Brain microvascular endothelial cell (primary cell): ENCODE data around the gene SLC5A6.

Experiments used
- DNase-seq: peaks from one replicate; pipeline ENCODE4 v3.0.0-alpha.2; 2020
- H3K27ac ChIP-seq: fragments of 250-450 bp; sonication (Bioruptor Pico); 2 replicates; pipeline ENCODE4 v1.5.1; 2020; ENCODE audit warnings: mild to moderate bottlenecking, moderate library complexity
- H3K27me3 ChIP-seq: fragments of 250-450 bp; sonication (Bioruptor Pico); replicated peaks from 2 replicates; pipeline ENCODE4 v1.5.1; 2020; ENCODE audit warnings: mild to moderate bottlenecking
- H3K36me3 ChIP-seq: fragments of 250-450 bp; sonication (Bioruptor Pico); replicated peaks from 2 replicates; pipeline ENCODE4 v1.5.1; 2020; ENCODE audit warnings: mild to moderate bottlenecking
- H3K4me3 ChIP-seq: 2 replicates; pipeline ENCODE4 v1.5.1; 2011; ENCODE audit warnings: low read depth, mild to moderate bottlenecking, control low read depth, low read length, moderate library complexity
- CTCF ChIP-seq: IDR thresholded peaks from 2 replicates; pipeline ENCODE4 v1.5.1; 2011; ENCODE audit warnings: low read depth, mild to moderate bottlenecking, moderate library complexity, low read length, control low read depth, inconsistent platforms; ENCODE audit errors: missing control alignments
- in situ Hi-C: cut with HindIII; loops from 2 replicates; pipeline ENCODE4 v1.10.0; 2017; ENCODE audit warnings: low sequenced_read_pairs, low pct_ligation_motif_present

The SLC5A6 gene

GRCh38 chr2:27211943-27212625 lies at the start of gene SLC5A6, which contains the start of gene ATRAID:
Gene SLC5A6, minus strand, starts transcription at chr2:27212268. Its CDS starts 4,618 bp downstream, at chr2:27207650.
Gene ATRAID, plus strand, starts transcription at chr2:27212041. Its CDS starts 328 bp downstream, at chr2:27212369.
- H3K27ac ChIP-seq = peak within 1 kb of the TSS; percentile 92
- peak; percentile 65 for DNase-seq
- in situ Hi-C loops = no loop called here
- H3K27me3 ChIP-seq = no peaks in the 10 kb centered on the region
- peaks cover 8% of the 10 kb centered on the region for H3K36me3 ChIP-seq
- no peak for TF ChIP-seq CTCF
- peak within 1 kb of the TSS; percentile 91 for H3K4me3 ChIP-seq

- H3K4me3 ChIP-seq = no peak overlapping the region
- DNase-seq = no peak
- no peak overlapping the region for H3K27ac ChIP-seq
- peaks cover 59% of the 10 kb centered on the region for H3K27me3 ChIP-seq
- in situ Hi-C loops = no loop called here
- no peak for TF ChIP-seq CTCF
- H3K36me3 ChIP-seq = no peaks in the 10 kb centered on the region
Observed at GRCh38 chr2:27261241-27261925, 49.3 kb upstream of the SLC5A6 start.

GRCh38 chr2:27258051-27258450 lies 46.0 kb upstream of the SLC5A6 start:
- in situ Hi-C loops = no loop called here

GRCh38 chr2:27256855-27257454 lies 44.9 kb upstream of the SLC5A6 start:
- no peak for DNase-seq
- Histone ChIP-seq H3K36me3 (no peaks in the 10 kb centered on the region), H3K27ac (no peak overlapping the region), H3K4me3 (no peak overlapping the region), H3K27me3 (peaks cover 21% of the 10 kb centered on the region)
- in situ Hi-C loops = no loop called here
- no peak for TF ChIP-seq CTCF

More at GRCh38 chr2:27258051-27258450, 46.0 kb upstream of the SLC5A6 start:
- Histone ChIP-seq H3K27ac (no peak overlapping the region), H3K27me3 (peaks cover 32% of the 10 kb centered on the region), H3K36me3 (no peaks in the 10 kb centered on the region), H3K4me3 (no peak overlapping the region)
- TF ChIP-seq CTCF = no peak
- DNase-seq = no peak

GRCh38 chr2:27255660-27256059 lies 43.6 kb upstream of the SLC5A6 start:
- no peaks in the 10 kb centered on the region for H3K36me3 ChIP-seq
- TF ChIP-seq CTCF = no peak
- H3K27ac ChIP-seq = no peak overlapping the region
- DNase-seq = peak; percentile 7
- in situ Hi-C loops = no loop called here
- peaks cover 8% of the 10 kb centered on the region for H3K27me3 ChIP-seq
- H3K4me3 ChIP-seq = no peak overlapping the region
